ENCODE measurements around the gene POR.

DNA sequence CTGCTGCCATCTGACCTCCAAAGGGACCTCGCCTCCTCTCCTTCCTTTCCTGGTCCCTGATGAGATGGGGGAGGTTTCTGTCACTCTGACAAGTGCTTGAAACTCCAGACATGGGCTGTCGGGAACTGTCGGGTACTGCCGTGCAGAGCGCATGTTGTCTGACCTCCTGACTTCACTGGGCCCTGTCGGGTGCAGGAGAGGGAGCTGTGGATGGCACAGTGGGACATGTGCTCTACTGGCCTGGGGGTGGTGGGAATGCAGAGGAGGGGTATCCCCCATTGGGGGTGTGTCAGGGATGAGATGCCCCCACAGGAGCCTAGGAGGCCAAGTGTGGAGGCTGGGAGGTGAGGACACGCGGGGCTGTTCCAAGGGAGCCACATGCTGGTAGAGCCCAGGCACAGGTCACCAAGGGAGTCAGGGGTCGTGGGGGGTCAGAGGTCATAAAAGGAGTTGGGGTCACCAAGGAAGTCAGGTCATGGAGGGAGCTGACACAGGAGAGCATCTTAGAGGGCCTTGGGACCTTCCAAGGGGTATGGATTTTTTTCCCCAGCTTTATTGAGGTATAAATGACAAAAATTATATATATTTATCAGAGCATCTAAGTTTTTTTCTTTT, 48.5 kb downstream of the POR start:
- TF ChIP-seq, protein P1, sequence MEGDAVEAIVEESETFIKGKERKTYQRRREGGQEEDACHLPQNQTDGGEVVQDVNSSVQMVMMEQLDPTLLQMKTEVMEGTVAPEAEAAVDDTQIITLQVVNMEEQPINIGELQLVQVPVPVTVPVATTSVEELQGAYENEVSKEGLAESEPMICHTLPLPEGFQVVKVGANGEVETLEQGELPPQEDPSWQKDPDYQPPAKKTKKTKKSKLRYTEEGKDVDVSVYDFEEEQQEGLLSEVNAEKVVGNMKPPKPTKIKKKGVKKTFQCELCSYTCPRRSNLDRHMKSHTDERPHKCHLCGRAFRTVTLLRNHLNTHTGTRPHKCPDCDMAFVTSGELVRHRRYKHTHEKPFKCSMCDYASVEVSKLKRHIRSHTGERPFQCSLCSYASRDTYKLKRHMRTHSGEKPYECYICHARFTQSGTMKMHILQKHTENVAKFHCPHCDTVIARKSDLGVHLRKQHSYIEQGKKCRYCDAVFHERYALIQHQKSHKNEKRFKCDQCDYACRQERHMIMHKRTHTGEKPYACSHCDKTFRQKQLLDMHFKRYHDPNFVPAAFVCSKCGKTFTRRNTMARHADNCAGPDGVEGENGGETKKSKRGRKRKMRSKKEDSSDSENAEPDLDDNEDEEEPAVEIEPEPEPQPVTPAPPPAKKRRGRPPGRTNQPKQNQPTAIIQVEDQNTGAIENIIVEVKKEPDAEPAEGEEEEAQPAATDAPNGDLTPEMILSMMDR (IDR thresholded peaks at IDR 0.05), result no peak
- TF ChIP-seq, protein P2, sequence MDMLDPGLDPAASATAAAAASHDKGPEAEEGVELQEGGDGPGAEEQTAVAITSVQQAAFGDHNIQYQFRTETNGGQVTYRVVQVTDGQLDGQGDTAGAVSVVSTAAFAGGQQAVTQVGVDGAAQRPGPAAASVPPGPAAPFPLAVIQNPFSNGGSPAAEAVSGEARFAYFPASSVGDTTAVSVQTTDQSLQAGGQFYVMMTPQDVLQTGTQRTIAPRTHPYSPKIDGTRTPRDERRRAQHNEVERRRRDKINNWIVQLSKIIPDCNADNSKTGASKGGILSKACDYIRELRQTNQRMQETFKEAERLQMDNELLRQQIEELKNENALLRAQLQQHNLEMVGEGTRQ (CRISPR knock-in tag; IDR thresholded peaks at IDR 0.05), result no peak
- TF ChIP-seq, protein P3, sequence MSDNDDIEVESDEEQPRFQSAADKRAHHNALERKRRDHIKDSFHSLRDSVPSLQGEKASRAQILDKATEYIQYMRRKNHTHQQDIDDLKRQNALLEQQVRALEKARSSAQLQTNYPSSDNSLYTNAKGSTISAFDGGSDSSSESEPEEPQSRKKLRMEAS (CRISPR knock-in tag; IDR thresholded peaks at IDR 0.05), result no peak
- TF ChIP-seq MYBL2 (CRISPR knock-in tag; IDR thresholded peaks at IDR 0.05), result no peak
- TF ChIP-seq FOXP1 (CRISPR knock-in tag; IDR thresholded peaks at IDR 0.05; ENCODE audit: borderline replicate concordance), result no peak
- TF ChIP-seq SP1 (CRISPR knock-in tag; conservative IDR thresholded peaks at IDR 0.05), result no peak
- TF ChIP-seq ZNF263 (CRISPR knock-in tag; IDR thresholded peaks at IDR 0.05; ENCODE audit: low read depth), result no peak
- no peak for TF ChIP-seq TEAD4 (CRISPR knock-in tag; IDR thresholded peaks at IDR 0.05)
- TF ChIP-seq, protein P4, sequence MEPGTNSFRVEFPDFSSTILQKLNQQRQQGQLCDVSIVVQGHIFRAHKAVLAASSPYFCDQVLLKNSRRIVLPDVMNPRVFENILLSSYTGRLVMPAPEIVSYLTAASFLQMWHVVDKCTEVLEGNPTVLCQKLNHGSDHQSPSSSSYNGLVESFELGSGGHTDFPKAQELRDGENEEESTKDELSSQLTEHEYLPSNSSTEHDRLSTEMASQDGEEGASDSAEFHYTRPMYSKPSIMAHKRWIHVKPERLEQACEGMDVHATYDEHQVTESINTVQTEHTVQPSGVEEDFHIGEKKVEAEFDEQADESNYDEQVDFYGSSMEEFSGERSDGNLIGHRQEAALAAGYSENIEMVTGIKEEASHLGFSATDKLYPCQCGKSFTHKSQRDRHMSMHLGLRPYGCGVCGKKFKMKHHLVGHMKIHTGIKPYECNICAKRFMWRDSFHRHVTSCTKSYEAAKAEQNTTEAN (CRISPR knock-in tag; IDR thresholded peaks at IDR 0.05), result no peak
- TF ChIP-seq ZBTB21 (CRISPR knock-in tag; IDR thresholded peaks at IDR 0.05; ENCODE audit: borderline replicate concordance), result no peak
- TF ChIP-seq ESRRA (CRISPR knock-in tag; IDR thresholded peaks at IDR 0.05; ENCODE audit: borderline replicate concordance), result no peak
- no peak for TF ChIP-seq SMAD4 (CRISPR knock-in tag; IDR thresholded peaks at IDR 0.05)

Measured in WTC11 (cell line).